Stimulated activated CD8-positive, alpha-beta memory T cell treated with anti-CD3 and anti-CD28 coated beads, Interleukin-15, amount 100 ng/mL, for 1 hour (primary cell): ENCODE results near the gene MKNK2.

Experiments
- DNase-seq: peaks from one replicate; pipeline ENCODE4 v3.0.0-alpha.2; 2020; ENCODE audit warnings: low read depth

Gene MKNK2

GRCh38 chr19:2027361-2027760, 23.7 kb downstream of the MKNK2 start:
- no peak for DNase-seq

GRCh38 chr19:2026770-2027169, 24.3 kb downstream of the MKNK2 start:
- DNase-seq = no peak

GRCh38 chr19:2022289-2022688, 28.8 kb downstream of the MKNK2 start:
- DNase-seq = no peak

- no peak for DNase-seq
Measured at GRCh38 chr19:2021453-2022140, 29.4 kb downstream of the MKNK2 start.

GRCh38 chr19:2018752-2019151, 32.3 kb downstream of the MKNK2 start:
- no peak for DNase-seq

GRCh38 chr19:2016041-2016807, 34.8 kb downstream of the MKNK2 start:
- DNase-seq = no peak

GRCh38 chr19:2015608-2015950, 35.5 kb downstream of the MKNK2 start, which contains the start of gene BTBD2:
Gene BTBD2, minus strand, starts transcription at chr19:2015714. Its CDS starts 11 bp downstream, at chr19:2015703.
- DNase-seq = peak; percentile 40

GRCh38 chr19:2014731-2015607, 36.1 kb downstream of the MKNK2 start:
- no peak for DNase-seq

GRCh38 chr19:2014131-2014571, 36.9 kb downstream of the MKNK2 start:
- DNase-seq = no peak

- DNase-seq = no peak
Measured at GRCh38 chr19:2013683-2013961, 37.4 kb downstream of the MKNK2 start.

GRCh38 chr19:2012941-2013682, 37.9 kb downstream of the MKNK2 start:
- DNase-seq = no peak

GRCh38 chr19:2011169-2011568, 39.9 kb downstream of the MKNK2 start:
- DNase-seq = no peak

- no peak for DNase-seq
Measured at GRCh38 chr19:2010135-2010668, 40.8 kb downstream of the MKNK2 start.

GRCh38 chr19:2003874-2004273, 47.2 kb downstream of the MKNK2 start:
- DNase-seq = no peak

- DNase-seq = no peak
Measured at GRCh38 chr19:1999856-2000515, 51.1 kb downstream of the MKNK2 start.

GRCh38 chr19:1998712-1999708, 52.0 kb downstream of the MKNK2 start:
- DNase-seq = no peak

- DNase-seq = no peak
Measured at GRCh38 chr19:1997353-1998233, 53.5 kb downstream of the MKNK2 start.

GRCh38 chr19:1992759-1993260, 58.2 kb downstream of the MKNK2 start:
- no peak for DNase-seq
